HG03432 (cell line): Measurements from ENCODE around the gene CTTN.

Experiments used
- ATAC-seq: cut with Tn5 transposase; IDR thresholded peaks from one replicate; pipeline ENCODE4 v1.9.1; 2021; ENCODE audit warnings: mild to moderate bottlenecking, moderate library complexity; ENCODE audit not compliant: unreplicated experiment

The CTTN gene

DNA sequence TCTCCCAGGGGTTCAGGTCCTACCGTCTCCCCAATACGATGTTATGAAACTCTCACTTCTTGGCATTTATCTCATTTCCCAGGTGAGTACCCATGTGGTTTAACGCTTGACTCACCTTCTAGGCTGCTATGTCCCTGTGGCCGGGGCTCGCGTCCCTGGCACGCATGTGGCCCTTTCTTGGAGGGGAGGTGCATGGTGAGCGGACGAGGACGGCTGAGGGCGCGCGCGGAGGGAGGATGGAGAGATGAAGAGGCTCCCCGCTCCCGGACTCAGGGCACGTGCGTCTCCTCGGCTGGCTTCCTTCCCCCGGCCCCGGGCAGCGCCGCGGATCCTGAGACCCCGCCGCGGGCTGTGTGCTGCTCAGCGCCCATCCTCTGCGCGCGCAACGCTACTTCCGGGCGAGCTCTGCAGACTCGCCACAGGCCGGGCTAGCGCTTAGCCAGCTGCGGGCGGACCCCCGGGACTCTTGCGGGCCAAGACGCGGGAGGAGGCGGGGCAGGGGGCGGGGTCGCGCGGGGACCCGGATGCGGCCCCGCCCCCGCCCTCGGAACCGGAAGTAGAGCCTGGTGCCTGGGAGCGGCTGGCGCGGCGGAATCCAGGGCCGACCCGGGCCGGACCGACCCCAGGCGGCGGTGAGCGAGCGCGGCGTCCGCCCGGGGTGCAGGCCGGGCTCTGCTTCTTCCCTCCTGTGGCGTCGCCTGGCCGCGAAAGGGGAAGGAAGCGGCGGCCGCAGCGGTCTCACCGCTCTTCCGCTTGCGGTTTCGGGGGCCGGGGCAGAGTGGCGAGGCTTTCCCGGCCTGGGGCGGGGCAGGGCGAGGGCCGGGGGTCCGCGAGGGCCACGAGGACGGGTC, at the start of gene CTTN:
TSS of gene CTTN (plus strand) at position 547 of the 851 bp plus-strand sequence. CDS start 8,769 bp downstream, outside the sequence.
- ATAC-seq = peak; percentile 60

DNA sequence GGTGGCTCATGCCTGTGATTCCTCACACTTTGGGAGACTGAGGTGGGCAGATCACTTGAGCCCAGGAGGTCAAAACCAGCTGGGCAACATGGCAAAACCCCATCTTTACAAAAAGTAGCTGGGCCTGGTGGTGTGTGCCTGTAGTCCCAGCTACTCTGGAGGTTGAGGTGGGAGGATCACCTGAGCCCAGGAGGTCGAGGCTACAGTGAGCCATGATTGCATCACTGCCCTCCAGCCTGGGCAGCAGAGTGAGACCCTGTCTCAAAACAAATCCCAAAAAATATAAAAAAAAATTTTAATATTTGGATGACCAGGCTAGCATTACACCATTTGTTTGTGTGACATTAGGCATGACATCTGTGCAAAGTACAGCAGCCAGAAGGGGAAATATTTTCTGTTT, 49.7 kb upstream of the CTTN start:
- no peak for ATAC-seq

DNA sequence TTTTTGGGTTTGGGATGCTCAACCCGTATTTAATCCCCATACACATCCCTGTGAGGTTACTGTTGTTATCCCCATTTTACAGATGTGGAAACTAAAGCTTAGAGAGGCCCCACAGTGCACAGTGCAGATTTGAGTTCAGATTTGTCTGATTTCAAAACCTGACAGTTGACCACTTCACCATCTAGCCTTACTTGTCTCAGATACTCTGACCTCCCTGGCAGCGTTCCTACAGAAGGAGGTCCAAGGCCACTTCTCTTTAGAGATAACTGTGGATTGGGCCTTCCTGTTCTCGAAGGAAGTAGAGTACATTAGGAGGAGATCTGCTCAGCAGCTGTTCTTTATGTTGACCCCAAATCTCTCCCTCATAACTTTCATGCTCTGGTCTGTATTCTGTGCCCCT, 46.7 kb upstream of the CTTN start:
- ATAC-seq = no peak

DNA sequence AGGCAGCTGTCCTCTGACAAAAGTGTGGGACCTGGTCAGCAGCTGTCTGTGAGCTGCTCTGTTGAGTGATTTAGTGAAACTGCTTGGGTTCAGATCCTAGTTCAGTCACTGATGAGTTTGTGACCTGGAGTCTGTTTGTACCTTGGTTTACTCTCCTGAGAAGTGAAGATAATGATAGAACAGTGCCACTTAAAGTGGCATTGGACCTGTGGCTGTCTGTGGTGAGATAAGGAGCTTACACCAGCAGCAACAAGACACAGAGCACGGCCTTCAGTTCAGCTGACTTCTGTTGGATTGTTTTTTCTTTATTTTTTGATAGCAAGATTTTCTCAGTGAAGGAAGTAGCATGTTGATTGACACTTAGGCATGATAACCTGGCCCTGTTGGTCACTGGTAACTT, 46.2 kb upstream of the CTTN start:
- no peak for ATAC-seq

DNA sequence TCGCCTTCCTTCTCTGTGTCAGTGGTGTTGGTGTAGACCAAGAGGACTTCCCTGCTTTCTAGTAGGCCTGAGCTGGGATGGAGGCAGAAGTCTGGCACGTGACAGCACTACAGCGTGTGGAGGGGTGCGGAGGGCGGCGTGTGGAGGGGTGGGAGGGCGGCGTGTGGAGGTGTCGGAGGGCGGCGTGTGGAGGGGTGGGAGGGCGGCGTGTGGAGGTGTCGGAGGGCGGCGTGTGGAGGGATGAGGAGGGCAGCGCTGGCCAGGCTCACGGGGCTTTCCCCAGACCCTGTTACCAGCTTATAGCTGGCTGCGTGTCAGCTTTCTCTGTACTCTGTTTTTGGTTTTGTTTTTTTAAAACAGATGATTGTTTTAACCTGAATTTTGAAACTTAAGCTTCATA, 45.7 kb upstream of the CTTN start:
- ATAC-seq = no peak

DNA sequence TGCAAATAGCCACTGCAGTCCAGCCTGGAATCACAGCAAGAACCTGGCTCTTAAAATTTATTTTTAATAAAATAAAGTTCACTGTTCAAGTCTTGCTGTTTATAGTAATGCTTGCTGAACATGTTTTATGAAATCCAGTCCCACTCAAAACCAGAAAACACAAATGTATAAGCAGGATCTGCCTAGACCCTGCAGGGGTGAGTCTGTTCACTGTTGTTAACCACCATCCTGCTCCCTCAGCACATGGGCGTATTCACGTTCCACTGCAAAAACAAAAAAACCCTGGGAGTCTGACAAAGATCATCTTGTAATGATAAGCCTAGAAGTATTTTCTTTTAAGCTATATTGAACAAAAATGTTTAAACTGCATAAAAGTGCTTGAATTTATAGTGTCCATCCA, 45.0 kb upstream of the CTTN start:
- no peak for ATAC-seq

DNA sequence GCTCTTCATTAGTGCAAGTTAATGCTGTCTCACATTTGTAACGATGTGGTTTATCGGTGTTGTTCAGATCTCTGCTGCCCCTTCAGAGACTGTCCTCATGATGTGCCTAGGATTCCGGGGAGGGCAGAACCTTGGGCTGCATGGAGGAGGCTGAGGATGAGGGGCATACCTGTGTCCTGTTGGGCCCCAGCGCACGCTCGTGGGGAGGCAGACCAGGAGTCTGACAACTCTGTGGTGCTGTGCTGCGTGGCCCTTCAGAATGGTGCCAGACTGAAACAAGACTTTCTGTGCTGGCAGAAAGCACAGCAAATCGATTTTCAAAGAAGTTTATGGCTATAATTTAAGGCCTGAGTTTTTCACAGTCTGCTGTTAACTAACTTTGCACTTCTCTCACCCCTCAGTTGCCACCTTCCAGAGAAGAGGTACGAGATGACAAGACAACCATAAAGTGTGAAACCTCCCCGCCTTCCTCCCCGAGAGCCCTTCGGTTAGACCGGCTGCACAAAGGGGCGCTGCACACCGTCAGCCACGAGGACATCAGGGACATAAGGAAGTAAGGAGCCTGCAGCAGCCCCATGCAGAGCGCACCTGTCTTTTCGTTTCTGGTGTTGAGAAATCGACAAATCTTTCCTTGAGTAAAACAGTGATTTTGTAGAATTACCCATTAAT, 44.3 kb upstream of the CTTN start:
- no peak for ATAC-seq

DNA sequence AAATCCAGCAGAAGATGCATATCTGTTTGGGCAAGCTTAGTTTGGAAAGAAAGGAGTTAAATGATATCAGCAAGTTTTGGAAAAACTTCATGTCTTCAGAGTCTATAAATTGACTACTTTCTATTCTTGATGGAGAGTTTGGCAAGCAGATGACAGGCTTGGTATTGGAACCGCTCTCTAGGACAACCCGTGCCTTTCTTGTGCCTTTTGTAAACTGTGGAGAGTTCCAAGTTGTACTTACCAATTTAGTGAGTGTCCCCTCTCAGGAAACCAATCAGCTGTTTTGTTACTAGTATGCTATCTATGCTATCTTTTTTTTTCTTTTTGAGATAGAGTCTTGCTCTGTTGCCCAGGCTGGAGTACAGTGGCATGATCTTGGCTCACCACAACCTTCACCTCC, 43.7 kb upstream of the CTTN start:
- no peak for ATAC-seq

DNA sequence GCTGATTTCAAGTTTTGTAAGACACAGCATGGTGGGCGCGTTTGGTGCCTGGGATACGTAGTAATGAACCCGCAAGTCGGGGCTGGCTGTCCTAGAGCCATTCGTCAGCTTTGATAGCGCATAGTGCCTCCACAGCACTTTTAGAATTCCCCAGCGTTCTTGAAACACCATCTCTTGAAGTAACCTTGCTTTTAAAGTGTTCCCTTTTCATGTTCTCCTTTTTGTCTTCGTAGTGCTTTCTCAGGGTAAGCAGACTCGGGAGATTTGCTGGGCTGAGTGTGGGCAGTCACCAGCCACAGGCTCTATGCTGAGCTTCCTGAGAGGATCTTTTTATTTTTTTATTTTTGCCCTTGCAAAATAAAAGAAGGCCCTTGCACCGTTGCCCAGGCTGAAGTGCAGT, 39.6 kb upstream of the CTTN start:
- ATAC-seq = no peak

DNA sequence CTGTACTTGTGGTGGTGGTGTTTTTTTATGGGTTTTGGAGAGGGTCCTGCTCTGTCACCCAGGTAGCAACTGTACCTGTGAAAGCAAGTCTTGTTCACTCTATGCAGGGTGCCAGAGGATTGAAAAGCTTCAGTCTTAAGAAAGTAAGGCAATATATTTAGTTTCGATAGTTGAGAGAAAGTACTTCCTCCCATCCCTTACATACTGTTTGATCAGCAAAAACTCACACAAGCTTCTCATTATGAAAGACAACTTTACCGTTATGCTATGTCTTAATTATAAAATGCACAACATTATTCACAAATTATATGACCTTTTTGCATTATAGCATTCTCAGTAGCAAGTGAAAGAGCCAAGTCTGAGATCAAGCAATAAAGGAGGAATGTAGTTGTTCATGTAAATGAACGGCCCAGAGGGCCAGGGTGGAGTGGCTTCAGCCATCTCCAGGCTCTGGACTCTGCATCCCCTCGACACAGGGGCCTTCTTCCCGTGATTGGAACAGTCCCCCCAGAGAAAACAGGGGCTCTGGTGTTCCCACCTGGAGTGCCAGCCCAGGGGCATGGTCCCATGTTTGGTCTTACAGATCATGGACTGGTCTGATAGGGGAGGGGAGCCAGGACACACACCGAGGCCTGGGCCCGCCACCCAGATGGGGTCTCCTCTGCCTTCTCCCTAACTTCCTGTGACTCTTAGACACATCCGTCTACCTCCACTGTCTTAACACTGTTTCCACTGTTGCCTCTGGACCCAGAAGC, 38.7 kb upstream of the CTTN start:
- no peak for ATAC-seq

DNA sequence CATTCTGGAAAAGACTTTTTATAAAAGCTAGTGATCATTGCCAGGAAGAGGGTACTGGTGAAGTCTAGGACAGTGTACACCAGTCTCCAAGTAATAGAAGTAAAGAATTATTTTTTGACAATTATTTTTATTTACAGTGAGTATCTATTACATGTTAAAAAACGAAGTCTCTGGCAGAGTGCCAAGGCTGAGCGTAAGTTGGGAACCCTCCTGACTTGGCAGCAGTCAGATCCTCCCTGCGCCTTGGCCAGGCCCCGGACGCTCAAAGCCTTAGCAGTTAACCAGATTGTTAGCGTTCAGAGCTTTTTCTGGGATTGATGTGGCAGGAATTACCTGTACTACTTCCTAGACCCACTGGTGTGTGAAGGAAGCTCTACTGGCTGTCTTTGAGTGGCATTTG, 38.1 kb upstream of the CTTN start:
- ATAC-seq = no peak

DNA sequence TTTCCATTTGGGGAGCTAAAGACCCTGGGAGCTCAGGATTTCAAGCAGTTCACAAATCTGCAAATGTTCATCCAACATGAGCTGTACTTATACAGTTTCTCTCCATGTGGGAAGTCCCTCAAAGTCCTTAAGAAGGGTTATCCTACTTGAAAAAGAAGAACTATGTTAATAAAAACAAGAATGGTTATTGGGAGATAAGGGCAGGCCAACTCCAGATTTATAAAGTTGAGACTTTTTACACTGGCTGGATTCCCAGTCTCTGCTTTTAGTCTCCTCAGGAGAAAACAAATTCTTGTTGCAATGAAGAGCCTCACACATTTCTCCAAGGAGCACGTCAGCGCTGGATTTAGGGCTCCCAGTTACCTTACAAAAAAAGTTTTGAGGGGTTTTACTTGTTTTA, 34.2 kb upstream of the CTTN start:
- ATAC-seq = no peak

DNA sequence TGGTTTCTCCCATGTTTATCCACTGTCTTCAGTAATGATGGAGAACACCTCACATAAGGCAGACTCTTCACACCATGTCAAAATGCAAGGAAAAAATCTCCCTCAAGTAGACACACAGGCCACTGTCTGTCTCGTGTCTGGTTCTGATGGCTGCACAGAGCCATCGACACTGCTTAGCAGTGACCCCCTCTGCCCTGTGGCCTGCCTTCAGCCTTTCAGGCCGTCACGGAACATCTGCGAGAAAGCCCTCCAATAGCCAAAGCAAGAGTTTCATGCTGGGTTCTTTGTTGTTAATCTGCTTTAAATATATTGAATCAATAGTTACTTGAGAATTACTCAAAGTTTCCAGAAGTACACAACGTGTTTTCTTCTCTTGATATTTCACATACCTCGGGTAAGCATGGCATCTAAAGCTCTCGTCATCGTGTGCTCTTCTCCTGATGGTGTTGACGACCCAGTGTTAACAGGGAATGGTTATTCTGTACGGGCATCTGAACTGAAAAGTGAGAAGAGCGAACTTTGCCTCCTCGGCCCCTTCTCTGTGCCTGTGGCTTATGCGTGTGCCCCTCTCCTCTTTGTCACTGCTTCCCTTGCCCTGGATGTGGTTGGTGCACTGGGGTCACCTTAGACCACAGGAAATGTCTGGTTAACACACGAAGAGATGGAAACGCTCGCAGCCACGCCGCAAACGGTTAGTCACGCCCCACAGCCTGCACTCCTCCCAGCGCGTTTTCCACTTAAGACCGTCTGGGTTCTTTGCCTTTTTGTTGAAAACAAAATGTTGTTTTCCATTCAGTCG, 33.4 kb upstream of the CTTN start:
- no peak for ATAC-seq

DNA sequence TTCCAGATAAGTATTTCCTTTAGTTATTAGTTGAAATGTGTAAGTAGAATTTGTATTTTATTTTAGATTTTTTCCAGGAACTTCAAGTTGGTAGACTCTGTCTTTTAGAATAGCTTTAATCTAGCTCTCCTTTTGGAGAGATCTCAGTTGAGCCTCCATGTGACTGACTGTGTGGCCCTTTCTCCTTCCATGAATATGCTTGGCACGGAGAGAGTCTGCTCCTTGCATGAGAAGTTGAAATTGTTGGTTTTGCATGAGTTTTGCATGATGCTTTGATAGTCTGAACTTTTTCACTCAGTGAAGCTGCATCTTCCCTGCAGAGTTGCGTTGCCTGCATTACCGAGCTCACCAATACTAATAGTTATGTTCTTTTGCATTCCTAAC, 32.8 kb upstream of the CTTN start:
- no peak for ATAC-seq

DNA sequence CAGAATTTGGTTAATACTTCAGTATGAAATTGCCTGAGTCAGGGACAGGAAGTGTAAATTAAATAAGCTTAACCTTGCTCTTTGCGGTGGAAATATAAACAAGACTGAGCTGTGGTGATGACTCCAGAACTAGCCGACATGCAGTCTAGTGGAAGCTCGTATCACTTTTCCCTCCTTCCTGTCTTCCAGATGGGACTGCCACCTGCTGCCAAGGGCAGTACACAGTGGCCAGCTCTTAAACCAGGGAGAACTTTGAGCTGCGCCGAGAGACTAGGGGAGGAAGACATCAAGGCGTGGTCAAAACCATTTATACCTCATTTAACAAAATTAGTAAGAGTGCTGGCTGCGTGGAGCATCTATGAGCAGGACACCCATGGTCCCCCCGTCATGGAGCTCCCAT, 31.3 kb upstream of the CTTN start:
- ATAC-seq = no peak

DNA sequence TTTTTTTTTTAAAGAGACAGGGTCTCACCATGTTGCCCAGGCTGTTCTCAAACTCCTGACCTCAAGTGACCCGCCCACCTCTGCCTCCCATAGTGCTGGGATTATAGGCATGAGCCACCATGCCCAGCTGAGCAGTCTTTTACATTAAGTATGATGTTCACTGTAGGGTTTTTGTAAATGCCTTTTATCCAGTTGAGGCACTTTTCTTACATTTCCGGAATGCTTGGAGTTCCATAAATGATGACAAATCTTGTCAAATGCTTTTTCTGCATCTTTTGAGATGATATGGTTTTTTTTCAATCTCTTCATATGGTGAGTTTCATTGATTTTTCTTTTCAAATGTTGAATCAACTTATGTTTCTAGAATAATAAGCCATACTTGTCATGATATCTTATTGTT, 29.4 kb upstream of the CTTN start:
- ATAC-seq = no peak

DNA sequence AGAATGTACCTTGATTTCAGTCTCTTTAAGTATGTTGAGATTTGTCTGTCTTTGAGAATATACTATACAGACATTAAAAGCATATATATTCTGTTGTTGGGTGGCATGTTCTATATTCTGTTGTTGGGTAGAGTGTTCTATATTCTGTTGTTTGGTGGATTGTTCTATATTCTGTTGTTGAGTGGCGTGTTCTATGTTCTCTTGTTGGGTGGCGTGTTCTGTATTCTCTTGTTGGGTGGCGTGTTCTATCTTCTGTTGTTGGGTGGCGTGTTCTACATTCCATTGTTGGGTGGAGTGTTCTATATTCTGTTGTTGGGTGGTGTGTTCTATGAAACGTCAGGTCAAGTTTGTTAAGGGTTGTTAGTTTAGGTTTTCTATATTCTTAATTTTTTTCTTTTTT, 27.1 kb upstream of the CTTN start:
- no peak for ATAC-seq

DNA sequence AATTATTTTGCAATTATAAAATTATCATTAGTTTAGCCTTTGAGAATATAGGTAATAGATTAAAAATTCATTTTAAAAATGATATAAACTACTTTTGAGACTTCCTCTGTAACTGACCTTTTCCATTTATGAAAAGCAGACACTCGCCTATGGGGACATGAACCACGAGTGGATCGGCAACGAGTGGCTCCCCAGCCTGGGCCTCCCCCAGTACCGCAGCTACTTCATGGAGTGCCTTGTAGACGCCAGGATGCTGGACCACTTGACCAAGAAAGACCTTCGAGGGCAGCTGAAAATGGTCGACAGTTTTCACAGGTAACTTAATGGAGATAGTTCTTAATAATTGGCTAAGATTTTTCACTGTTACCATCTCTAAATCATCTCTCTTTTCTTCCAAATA, 26.3 kb upstream of the CTTN start:
- ATAC-seq = no peak

DNA sequence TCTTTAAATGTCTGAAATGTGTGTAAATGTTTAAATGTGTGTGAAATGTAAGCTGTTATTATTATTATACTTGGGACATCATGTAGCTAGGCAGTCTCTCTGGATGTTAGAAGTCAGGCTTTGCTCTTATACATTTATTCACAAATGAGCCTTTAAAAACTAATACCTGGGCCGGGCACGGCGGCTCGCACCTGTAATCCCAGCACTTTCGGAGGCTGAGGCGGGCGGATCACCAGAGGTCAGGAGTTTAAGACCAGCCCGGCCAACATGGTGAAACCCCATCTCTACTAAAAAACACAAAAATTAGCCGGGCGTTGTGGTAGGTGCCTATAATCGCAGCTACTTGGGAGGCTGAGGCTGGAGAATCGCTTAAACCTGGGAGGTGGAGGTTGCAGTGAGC, 21.7 kb upstream of the CTTN start:
- ATAC-seq = no peak

DNA sequence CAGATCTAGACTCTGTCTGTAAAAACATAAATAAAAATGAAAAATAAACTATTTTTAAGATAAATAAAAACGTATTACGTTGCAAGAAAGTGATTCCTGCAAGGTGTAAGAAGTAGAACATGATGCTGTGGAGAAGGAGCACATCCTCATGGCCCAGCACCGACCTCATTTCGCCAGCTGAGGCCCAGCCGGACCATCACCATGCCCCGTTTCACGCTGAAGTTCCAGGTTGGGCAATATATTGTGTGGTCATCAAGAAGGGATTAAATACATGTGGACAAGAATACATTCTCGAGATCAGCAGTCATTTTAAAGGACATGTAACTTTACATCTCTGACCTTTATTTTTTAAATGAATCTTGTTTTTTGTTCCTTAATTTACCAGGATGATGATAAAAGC, 20.7 kb upstream of the CTTN start:
- no peak for ATAC-seq

DNA sequence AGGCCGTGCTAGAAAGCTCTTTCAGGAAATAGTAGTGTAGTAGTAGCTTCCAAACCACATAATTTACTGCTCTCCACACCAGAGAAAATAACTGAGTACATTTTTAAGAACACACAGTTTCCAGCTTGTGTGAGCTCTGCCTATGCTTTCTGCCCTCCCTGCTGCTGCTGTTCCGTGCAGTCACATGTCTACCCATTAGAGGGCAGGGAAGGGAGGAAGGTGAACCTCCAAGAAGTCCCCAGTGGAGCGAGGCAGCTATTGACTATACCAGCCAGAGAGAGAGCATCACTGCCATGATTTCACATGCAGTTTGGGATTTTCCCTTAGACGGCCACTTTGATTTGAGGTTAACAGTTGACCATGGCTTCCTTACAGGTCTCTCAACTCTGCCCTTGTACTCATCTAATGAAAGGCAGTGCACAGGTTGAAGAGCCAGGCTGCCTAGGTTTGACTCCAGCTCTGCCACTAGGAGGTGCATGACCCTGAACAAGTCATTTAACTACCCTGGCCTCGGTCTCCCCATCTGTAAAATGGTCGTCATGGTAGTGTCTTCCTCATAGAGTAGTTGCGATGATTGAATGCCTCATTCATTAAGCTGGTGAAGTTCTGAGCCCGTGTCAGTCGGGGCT, 19.7 kb upstream of the CTTN start:
- no peak for ATAC-seq
